HepG2 (cell line): ENCODE measurements around the gene LSM12. TPM values are rescaled to one million over a fixed set of nuclear protein-coding genes. Genes with fewer than 3 reads are reported as not detected.

Experiments used
- GABPA ChIP-seq, 2 experiments: IDR thresholded peaks; 2 replicates each; pipeline ENCODE4 v1.6.1; 2011 to 2016; ENCODE audit warnings: low read depth in 2 of 2, low read length in 1 of 2, missing biosample characterization in 1 of 2, missing genetic modification characterization in 1 of 2
- MAFF ChIP-seq: IDR thresholded peaks from 2 replicates; pipeline ENCODE4 v1.6.1; 2011; ENCODE audit warnings: low read depth, low read length, improper control_type of control experiment
- MTF1 ChIP-seq: sonication (generic); formaldehyde crosslinking; IDR thresholded peaks from 2 replicates; pipeline ENCODE4 v1.5.0; 2020; ENCODE audit warnings: missing genetic modification reagents
- PAXIP1 ChIP-seq: sonication (generic); formaldehyde crosslinking; conservative IDR thresholded peaks from 2 replicates; pipeline ENCODE4 v1.4.0; 2020; ENCODE audit warnings: mild to moderate bottlenecking, missing genetic modification reagents, moderate library complexity
- PLRG1 ChIP-seq: fragments of 450-650 bp; conservative IDR thresholded peaks from 2 replicates; pipeline ENCODE4 v1.6.1; 2016
- SIX4 ChIP-seq: sonication (generic); formaldehyde crosslinking; IDR thresholded peaks from 2 replicates; pipeline ENCODE4 v1.4.0; 2020; ENCODE audit warnings: missing genetic modification reagents
- SNAPC5 ChIP-seq: sonication (generic); formaldehyde crosslinking; IDR thresholded peaks from 2 replicates; pipeline ENCODE4 v1.8.1; 2023; ENCODE audit warnings: mild to moderate bottlenecking, missing genetic modification reagents, borderline replicate concordance
- SYNCRIP ChIP-seq: fragments of 200-400 bp; formaldehyde crosslinking; IDR thresholded peaks from 2 replicates; pipeline ENCODE4 v1.6.1; 2018; ENCODE audit warnings: mild to moderate bottlenecking, low read depth, low read length; ENCODE audit not compliant: insufficient read depth
- TARDBP ChIP-seq: sonication (generic); formaldehyde crosslinking; IDR thresholded peaks from 2 replicates; pipeline ENCODE4 v1.8.0; 2022; ENCODE audit warnings: mild to moderate bottlenecking, missing genetic modification reagents
- ZBTB8A ChIP-seq: sonication (generic); formaldehyde crosslinking; IDR thresholded peaks from 2 replicates; pipeline ENCODE4 v1.4.0; 2020; ENCODE audit warnings: mild to moderate bottlenecking, low read depth, missing genetic modification reagents, borderline replicate concordance
- ZNF451 ChIP-seq: sonication (generic); formaldehyde crosslinking; IDR thresholded peaks from 2 replicates; pipeline ENCODE4 v1.5.0; 2020; ENCODE audit warnings: mild to moderate bottlenecking, missing genetic modification reagents
- ZNF7 ChIP-seq: IDR thresholded peaks from 2 replicates; pipeline ENCODE4 v1.6.1; 2016; ENCODE audit warnings: missing biosample characterization, missing genetic modification reagents
- ZNF772 ChIP-seq: sonication (generic); formaldehyde crosslinking; IDR thresholded peaks from 2 replicates; pipeline ENCODE4 v1.5.0; 2020; ENCODE audit warnings: mild to moderate bottlenecking, missing genetic modification reagents
- polyA plus RNA-seq, 8 experiments: library from polyadenylated mRNA; depleted of rRNA in 3 of 8; stranded (reverse) in 7 of 8; unstranded in 1 of 8; fragments of >200 nt; fragmentation: Illumina TruSeq in 4 of 8; extraction: Trizol in 4 of 8; gene quantifications; 2 replicates each; pipeline versions ENCODE4 v1.2.1 to v1.2.3, GENCODE V29; 2011 to 2016; ENCODE audit warnings: low read depth in 4 of 8, missing spikeins in 1 of 8, mixed read lengths in 1 of 8; ENCODE audit not compliant: insufficient read depth in 1 of 8
- total RNA-seq, 5 experiments: library from RNA; depleted of rRNA; stranded (reverse); fragments of >200 nt; fragmentation: Illumina TruSeq; extraction: Trizol; gene quantifications; 2 replicates each; pipeline ENCODE4 v1.2.3, GENCODE V29; 2016; ENCODE audit warnings: low read depth in 1 of 5
- TF ChIP-seq, protein P1 (sequence below): sonication (generic); formaldehyde crosslinking; conservative IDR thresholded peaks from 2 replicates; pipeline ENCODE4 v1.8.1; 2023; ENCODE audit warnings: missing genetic modification reagents
- TF ChIP-seq, protein P2 (sequence below), 2 experiments: sonication (generic) in 1 of 2; formaldehyde crosslinking in 1 of 2; IDR thresholded peaks; 2 replicates each; pipeline versions ENCODE4 v1.6.1 to v1.9.0; 2014 to 2022; ENCODE audit warnings: antibody characterized with exemption in 1 of 2, borderline replicate concordance in 1 of 2, inconsistent platforms in 1 of 2, low read depth in 1 of 2, missing genetic modification reagents in 1 of 2

LSM12 gene
- total and polyA plus RNA-seq, 2 of the 13 experiments (the other 11 are each of a cell fraction or from before 2014, with no cell fraction given), result 52.8 to 55.7 TPM

DNA sequence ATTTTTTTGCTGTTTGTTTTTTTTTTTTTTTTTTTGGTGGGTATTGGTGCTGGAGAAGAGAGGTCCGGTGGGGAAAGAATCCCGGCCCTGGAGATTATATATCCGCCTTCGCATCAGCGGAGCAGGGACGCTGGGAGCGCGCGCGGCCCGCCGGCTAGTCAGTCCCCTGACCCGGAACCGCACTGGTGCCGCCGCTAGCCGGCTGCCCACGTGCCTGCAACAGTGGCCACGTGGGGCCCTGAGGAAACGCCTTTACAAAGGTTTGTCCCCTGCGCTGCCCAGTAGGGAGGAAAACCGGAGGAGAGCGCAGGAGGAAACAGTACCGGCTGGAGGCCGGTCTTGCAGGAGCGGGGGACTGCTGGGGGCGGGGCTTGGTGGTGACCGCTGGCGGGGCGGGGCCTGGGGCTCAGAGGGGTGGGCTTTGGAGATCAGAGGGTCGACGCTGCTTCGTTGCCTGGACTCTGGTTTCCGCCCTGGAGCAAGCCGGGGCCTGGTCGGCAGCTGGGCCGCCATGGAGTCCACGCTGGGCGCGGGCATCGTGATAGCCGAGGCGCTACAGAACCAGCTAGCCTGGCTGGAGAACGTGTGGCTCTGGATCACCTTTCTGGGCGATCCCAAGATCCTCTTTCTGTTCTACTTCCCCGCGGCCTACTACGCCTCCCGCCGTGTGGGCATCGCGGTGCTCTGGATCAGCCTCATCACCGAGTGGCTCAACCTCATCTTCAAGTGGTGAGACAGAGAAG lies 4.2 kb upstream of the LSM12 start, which contains the start of gene G6PC3 (continued):
- TF ChIP-seq MAFF (no peak), GABPA (IDR thresholded peaks at IDR 0.05; ENCODE audit: low read depth, low read length) (peak; percentile 75), GABPA (CRISPR knock-in tag; IDR thresholded peaks at IDR 0.05; ENCODE audit: low read depth) (peak; percentile 93), TARDBP (CRISPR knock-in tag) (peak; percentile 99), ZNF772 (CRISPR knock-in tag) (peak; percentile 99), SIX4 (peak; percentile 83; the same call in 1 of the 2 replicates), PLRG1 (no peak), ZBTB8A (CRISPR knock-in tag) (no peak), SNAPC5 (CRISPR knock-in tag) (peak; percentile 86; the same call in 1 of the 2 replicates), PAXIP1 (peak; percentile 82), SYNCRIP (no peak), MTF1 (CRISPR knock-in tag) (no peak; the same call in 1 of the 2 replicates), ZNF451 (CRISPR knock-in tag) (peak; percentile 83), ZNF7 (CRISPR knock-in tag) (no peak)
- TF ChIP-seq, protein P1, sequence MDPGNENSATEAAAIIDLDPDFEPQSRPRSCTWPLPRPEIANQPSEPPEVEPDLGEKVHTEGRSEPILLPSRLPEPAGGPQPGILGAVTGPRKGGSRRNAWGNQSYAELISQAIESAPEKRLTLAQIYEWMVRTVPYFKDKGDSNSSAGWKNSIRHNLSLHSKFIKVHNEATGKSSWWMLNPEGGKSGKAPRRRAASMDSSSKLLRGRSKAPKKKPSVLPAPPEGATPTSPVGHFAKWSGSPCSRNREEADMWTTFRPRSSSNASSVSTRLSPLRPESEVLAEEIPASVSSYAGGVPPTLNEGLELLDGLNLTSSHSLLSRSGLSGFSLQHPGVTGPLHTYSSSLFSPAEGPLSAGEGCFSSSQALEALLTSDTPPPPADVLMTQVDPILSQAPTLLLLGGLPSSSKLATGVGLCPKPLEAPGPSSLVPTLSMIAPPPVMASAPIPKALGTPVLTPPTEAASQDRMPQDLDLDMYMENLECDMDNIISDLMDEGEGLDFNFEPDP (CRISPR knock-in tag), result no peak
- TF ChIP-seq, protein P2, sequence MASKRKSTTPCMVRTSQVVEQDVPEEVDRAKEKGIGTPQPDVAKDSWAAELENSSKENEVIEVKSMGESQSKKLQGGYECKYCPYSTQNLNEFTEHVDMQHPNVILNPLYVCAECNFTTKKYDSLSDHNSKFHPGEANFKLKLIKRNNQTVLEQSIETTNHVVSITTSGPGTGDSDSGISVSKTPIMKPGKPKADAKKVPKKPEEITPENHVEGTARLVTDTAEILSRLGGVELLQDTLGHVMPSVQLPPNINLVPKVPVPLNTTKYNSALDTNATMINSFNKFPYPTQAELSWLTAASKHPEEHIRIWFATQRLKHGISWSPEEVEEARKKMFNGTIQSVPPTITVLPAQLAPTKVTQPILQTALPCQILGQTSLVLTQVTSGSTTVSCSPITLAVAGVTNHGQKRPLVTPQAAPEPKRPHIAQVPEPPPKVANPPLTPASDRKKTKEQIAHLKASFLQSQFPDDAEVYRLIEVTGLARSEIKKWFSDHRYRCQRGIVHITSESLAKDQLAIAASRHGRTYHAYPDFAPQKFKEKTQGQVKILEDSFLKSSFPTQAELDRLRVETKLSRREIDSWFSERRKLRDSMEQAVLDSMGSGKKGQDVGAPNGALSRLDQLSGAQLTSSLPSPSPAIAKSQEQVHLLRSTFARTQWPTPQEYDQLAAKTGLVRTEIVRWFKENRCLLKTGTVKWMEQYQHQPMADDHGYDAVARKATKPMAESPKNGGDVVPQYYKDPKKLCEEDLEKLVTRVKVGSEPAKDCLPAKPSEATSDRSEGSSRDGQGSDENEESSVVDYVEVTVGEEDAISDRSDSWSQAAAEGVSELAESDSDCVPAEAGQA (IDR thresholded peaks at IDR 0.05; ENCODE audit: low read depth), result peak; percentile 80
- TF ChIP-seq, protein P2 (CRISPR knock-in tag; IDR thresholded peaks at IDR 0.05; ENCODE audit: borderline replicate concordance), result peak; percentile 85; the same call in 1 of the 2 replicates
